DMS79 treated with DMSO at 0.1 percent for 48 hours (cell line): Measurements from ENCODE around the gene FAAP24.
"Not testable (repeated sequence)": the region's sequence is repeated elsewhere in the genome, so short reads cannot be mapped to it uniquely, and the experiment has no call there.

Experiments used
- DNase-seq: peaks from one replicate; lab custom pipeline; 2025; lab: John Stamatoyannopoulos, UW

Gene FAAP24, protein sequence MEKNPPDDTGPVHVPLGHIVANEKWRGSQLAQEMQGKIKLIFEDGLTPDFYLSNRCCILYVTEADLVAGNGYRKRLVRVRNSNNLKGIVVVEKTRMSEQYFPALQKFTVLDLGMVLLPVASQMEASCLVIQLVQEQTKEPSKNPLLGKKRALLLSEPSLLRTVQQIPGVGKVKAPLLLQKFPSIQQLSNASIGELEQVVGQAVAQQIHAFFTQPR

DNA sequence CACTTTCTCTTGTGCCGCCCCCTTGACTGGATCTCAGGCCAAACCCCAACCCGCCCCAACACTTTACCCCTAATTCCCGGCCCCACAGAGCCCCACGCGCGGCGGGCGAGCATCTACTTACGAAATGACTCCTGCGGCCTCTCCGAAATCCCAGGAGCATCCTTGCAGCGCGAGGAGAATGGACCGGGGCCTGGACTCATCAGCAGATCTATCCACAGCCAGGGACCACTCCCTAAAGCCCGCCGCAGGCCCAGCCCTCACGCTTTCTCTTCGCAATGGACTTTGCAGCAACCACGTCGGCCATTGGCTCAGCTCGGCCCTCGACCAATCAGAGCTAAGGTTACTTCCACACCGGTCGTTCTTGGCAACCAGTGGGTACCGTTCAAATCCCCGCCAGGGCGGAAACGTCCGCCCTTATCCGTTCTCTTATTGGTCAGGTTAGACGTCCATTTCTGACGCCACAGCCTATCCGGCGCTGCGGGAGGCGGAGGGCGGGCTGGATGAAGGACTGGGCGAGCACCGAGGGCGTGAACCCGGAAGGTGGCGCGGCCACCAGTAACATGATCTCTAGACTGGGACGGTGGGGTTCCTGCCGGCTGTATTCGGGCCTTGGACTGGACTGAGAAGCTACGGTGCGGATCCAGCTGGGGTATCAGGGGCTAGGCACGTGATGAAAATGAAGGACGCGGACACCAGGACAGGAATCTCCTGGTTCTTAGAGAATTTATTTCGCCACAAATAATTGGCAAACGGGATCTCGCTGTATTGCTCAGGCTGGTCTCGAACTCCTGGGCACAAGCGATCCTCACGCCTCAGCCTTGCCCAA, at the start of gene FAAP24, which contains the start of gene CEP89:
Gene FAAP24 (plus strand): TSS at position 528 of the 826 bp plus-strand sequence. CDS start 955 bp downstream, outside the sequence.
Gene CEP89 (minus strand): TSS at position 244 of the 826 bp plus-strand sequence. CDS start 84 bp downstream, at position 160.
- DNase-seq = peak; percentile 97

DNA sequence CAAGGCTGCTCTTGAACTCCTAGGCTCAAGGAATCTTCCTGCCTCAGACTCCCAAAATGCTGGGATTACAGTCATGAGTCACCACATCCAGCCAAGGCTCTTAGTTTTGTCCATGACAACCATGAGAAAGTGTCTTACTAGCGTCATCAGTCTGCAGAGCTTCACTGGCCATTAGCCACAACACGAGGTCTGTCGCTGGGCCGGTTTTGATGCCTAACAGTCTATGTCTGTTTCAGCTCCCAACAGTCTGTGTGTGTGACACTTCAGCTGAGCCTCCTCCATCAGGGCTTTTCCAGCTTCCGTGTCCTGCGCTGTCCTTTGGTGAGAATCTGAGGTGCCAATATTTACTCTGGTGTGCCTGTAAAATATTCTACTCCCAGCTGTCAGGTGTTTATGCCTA, 47.8 kb upstream of the FAAP24 start:
- DNase-seq = no peak

DNA sequence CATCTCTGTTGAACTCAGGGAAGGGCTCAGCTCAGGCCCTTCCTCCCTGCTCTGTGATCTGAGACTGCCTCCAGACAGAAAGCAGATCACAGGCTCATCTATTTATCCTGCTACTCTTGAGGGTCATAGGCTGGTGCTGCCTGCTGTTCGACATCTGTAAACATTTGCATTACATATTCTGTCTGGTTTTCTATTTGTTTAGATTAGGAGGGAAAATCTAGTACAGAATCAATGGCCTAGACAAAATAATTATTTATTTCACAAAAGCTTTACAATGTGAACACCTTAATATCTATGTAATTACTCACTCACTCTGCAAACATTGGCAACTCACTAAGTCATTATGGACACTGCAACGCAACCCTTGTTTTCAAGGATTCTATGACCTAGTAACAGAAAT, 43.2 kb upstream of the FAAP24 start:
- no peak for DNase-seq

DNA sequence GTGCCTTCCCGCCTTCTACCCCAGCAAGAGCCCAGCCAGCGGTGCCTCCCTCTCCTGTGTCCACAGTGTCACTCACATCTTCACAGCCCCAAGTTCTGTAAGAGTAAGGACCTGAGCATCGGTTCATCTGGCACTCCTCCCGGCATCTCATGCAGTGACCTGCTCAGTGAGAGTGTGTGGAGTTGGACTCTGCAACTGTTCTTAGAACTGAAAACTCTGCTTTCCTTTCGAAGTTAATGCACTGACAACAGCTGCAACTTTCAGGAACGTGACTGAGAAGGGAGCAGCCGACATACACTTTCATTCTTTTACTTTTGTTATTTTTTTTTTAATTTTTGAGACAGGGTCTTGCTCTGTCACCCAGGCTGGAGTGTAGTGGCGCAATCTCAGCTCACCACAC, 41.5 kb upstream of the FAAP24 start:
- no peak for DNase-seq

DNA sequence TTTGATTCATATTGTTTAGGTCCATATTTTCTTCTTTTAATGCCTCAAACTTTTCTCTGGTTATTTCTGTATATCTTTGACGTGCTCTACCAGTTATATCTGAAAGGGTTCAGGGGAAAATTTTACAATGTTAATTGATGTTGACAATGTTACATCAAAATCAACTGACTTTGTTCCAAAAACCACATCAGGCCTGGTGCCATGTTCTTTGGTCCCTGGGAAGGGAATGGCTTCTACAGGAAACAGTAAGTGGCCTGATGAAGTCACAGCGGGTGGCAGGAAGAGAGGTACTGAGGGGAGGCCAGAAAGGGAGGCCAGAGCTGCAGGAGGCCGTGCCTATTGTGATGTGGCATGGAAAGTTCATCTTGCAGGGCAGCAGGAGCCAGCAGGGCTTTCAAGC, 38.5 kb upstream of the FAAP24 start:
- no peak for DNase-seq

DNA sequence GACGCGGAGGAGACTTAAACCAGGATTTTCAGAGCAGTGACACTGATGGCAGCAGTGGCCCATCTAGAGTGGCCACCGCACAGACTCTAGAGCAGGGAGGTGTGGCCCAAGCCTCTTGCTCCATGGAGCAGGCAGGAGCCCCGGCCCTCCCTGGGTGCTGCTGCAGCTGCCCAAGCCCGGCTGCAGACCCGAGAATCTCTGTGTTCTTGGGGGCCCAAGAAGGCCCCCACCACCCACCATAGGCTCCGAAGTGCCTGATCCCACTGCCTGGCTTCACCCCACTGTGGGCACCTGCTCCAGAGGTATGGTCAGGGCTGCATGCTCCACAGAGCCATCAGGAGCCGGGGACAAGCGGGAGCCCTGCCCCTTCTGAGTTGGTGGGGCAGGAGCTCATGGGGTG, 36.4 kb upstream of the FAAP24 start:
- DNase-seq = no peak

DNA sequence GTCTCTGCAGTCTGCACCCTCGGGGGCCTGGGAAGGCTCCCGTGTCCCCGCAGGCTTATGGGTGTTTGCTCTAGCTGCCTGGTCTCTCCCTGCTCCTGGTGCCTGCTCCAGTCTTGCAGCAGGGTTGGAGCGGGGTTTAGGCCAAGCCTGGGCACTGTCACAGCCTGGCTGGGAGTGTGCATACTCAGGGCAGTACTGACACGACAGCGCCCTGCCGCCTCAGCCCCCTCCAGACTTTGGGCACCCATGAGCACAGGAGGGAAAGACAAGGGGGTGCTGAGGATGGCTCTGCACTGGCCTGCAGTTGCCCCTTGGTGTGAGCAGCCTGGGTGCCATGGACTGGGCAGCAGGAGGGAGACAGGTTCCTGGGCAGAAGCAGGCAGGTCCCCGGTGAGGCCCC, 36.0 kb upstream of the FAAP24 start:
- no peak for DNase-seq

DNA sequence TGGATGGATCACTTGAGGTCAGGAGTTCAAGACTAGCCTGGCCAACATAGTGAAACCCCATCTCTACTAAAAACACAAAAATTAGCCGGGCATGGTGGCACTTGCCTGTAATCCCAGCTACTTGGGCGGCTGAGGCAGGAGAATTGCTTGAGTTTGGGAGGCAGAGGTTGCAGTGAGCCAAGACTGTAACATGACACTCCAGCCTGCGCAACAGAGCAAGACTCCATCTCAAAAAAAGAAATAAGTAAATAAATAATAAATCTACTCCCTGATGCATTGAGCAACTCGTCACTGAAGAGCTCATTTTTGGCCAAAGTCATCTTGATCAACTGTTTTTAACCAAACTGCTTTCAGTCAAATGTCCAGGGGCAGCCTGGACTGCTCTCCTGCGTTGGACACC, 30.8 kb upstream of the FAAP24 start:
- peak; percentile 8 for DNase-seq

DNA sequence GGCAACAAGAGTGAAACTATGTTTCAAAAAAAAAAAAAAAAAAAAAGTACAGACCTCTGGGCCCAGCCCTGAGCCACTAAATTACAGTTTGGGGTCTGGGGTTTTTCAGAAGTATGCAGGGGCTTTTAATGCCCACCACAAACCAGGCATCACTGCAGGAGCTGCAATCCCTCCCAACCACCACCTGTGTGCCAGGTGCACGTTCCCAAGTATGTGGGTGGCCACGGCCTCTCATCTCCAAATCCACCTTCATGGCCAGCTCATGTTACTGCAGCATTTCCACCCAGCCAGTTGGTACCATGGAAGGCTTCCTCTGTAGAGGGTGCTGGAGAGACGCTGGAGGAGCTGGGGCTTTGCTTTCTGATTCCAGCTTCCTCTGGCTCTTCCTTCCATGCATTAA, 26.8 kb upstream of the FAAP24 start:
- no peak for DNase-seq

DNA sequence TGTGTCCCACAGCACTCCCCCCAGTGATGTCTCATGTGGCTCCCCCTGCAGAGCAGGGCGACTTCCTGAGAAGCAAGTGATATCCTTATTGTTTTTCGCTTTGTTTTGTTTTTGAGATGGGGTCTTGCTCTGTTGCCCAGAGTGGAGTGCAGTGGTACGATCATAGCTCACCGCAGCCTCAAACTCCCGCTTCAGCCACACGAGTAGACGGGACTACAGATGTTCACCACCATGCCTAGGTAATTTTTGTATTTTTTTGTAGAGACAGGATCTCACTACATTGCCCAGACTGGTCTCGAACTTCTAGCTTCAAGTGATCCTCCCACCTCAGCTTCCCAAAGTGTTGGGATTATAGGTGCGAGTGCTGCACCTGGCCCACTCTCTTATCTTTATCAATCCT, 5.3 kb upstream of the FAAP24 start:
- no peak for DNase-seq

DNA sequence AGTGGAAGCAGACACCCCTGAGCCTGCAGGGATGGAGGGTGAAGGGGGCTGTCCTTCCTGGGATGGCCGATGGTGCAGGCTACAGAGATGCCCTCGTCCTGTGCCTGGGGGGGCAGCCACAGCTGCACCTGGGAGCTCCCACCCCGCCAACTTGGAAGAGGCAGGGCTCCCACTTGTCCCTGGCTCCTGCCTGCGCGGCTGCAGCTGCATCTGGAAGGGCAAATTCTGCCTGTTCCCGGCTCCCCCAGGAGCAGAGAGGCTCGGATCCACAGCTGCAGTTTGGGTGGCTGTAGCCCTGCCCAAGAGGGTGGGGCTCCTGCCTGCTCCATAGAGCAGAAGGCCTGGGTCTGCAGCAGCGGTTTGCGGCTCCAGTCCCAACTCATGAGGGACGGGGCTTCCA, 2.5 kb upstream of the FAAP24 start:
- no peak for DNase-seq

DNA sequence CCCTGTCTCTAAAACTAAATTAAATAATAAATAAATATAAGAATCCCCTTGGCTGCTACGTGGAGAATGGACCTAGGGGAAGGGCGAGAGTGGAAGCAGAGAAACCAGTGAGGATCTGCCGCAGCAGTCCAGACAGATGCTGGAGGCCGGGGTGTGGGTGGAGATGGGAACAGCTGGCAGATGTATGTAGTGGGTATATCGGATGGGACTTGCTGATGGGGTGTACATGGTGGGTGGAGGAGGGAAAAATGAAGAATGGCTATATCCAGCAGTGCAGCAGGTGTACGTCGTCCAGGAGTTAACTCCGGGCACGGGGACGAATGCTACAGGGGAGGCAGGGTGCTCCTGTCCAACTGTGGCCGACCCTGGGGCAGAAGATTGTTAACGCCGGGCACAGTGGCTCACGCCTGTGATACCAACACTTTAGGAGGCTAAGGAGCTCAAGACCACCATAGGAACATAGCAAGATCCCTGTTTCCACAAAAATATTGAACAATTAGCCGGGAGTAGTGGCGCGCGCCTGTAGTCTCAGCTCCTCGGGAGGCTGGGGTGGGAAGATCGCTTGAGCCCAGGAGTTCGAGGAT, 938 bp upstream of the FAAP24 start:
- DNase-seq = no peak

DNA sequence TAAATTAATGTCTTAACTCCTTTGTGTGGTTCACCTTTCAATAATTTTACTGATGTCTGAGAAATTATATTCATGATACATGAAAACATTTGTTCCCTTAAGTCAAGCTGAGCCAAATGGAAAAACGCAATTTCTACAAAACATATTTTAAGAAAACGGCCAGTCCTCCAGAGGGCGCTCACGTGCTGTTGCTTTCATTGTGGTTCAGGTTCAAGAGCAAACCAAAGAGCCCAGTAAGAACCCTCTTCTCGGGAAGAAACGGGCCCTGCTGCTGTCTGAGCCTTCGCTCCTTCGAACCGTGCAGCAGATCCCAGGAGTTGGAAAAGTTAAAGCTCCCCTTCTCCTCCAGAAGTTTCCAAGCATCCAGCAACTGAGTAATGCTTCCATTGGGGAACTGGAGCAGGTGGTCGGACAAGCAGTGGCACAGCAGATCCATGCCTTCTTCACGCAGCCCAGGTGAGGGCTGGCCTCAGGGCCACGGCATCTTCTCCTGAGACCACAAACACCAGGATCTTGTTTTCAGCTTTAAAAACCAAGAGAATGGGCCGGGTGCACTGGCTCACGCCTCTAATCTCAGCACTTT, 4.3 kb downstream of the FAAP24 start:
- peak; percentile 75 for DNase-seq

DNA sequence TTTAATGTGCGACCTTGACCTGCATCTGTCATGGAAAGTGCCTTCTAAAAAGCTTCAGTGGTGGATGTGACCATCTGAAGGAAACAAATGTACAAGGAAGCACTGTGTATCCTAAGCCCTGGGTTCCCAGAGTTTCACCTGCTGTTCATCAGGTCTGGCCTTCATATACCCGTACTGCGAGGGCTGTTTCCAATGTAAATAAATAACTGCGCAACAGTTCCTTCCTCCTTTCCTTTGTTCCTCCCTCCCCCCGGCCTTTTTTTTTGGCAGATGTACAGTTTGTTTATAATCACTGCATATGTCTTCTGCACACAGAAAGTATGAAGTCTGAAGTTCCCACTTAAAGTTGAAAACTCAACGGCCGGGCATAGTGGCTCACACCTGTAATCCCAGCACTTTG, 5.2 kb downstream of the FAAP24 start:
- no peak for DNase-seq

DNA sequence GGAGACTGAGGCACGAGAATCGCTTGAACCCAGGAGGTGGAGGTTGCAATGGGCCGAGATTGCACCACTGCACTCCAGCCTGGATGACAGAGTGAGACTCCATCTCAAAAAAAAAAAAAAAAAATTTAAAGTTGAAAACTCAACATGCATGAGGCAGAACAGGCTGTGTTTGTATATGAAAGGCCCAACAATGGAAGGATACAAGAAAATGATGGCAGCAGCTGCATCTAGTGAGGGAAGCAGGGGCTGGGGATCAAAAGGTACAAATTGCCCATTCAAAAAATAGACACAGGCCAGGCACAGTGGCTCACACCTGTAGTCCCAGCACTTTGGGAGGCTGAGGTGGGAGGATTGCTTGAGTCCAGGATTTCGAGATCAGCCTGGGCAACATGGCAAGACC, 5.8 kb downstream of the FAAP24 start:
- not testable (repeated sequence) for DNase-seq

DNA sequence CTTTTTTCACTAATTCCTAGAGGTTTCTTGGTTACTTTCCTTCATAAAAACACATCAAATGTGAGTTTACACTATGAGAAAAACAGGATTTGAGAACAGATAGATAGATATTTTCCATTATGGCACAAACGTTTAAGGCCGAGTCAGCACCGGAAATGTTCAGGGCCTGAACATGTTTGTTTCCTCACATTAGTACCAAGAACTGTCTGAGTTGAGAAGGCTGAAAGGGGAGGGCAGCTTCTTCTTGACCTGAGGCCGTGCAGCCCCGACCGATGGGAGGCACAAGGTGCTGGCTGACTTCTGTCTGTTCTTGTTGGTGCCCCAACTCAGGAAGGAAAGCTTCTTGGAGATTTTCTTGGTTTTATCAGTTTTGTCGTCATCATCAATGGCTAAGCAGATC, 7.8 kb downstream of the FAAP24 start:
- not testable (repeated sequence) for DNase-seq

DNA sequence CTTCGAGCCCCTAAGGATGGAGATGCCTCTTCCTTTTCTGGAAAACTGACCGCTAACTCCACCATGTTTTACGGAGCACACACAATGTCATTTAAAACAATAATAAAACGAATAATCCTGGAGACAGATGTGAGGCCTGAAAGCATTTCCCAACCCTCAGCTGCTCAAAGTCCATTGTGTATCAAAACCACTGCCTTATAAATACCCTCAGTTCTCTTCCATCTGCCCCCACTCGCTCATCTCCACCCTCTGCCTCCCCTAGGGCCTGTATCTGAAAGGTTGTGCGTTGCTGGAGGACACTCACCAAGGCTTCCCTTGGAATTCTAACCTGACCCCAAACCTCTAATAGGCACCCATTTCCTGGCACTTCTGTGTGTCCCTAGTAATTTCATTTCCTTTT, 10.4 kb downstream of the FAAP24 start:
- DNase-seq = not testable (repeated sequence)

DNA sequence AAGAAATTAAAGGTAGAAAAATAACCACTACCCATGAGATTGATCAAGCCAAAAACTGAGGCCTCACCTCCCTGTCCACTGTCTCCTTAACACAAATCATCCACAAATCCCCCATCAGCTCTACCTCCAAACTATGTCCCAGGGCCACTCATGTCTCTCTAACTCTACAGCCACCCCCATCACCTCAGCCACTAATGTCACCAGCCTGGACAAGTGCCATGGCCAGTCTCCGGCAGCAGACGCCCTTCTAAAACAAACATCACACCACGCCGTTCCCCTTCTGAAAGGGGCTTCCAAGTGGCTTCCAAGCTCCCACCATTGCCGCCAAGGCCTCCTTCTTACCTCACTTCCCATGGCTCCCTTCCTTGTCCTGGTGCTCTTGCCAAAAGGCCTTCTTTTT, 16.2 kb downstream of the FAAP24 start:
- DNase-seq = not testable (repeated sequence)

DNA sequence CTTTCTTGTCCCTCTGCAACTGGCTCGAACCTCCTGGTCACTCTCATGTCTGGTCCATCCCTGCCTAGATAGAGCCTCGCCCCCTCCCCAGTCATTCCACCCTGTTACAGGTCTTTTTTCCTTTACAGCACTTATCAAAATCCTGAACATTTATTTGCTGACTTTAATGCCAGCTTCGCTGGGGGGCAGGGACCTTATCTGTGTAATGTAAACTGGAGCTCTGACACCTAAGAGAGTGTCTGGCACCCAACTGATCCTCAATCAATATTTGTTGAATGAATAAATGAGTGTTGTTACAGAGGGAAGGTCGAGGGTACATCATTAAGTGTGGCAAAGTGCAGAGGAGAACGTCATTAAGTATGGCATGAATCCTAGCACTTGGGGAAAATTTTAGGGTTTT, 16.7 kb downstream of the FAAP24 start:
- DNase-seq = no peak

DNA sequence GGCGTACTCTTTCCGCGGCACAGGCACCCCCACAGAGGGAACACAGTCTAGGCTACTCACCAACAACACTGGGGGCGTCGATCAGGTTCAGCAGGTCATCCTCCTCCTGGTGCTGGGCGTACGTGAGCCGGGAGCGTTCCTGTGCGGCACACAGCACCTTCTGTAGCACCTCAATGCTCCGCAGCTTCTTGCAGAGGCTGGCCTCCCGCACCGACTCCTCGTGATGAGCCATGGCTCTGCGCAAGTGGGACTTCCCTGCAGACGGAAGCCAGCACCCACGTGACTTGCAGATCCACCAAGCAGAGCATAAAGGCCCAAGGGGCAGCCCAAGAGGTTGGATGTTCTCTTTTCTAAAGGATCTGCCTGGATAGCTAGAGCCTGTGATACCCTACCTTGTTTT, 23.9 kb downstream of the FAAP24 start:
- not testable (repeated sequence) for DNase-seq

DNA sequence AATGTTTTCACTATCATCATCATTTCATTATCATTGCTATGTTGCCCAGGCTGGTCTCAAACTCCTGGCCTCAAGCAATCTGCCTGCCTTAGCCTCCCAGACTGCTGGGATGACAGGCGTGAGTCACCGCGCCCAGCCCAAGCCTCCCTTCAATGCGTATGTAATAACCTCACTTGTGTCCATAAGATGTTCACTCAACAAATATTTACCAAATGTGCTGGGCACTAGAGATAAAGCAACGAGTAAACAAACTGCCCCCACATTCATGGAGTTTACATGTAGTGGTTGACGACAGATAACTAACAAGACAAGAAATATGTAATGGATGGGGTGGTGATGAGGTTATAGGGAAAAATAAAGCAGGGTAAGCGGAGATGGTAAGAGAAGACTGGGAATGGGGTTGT, 25.0 kb downstream of the FAAP24 start:
- not testable (repeated sequence) for DNase-seq

DNA sequence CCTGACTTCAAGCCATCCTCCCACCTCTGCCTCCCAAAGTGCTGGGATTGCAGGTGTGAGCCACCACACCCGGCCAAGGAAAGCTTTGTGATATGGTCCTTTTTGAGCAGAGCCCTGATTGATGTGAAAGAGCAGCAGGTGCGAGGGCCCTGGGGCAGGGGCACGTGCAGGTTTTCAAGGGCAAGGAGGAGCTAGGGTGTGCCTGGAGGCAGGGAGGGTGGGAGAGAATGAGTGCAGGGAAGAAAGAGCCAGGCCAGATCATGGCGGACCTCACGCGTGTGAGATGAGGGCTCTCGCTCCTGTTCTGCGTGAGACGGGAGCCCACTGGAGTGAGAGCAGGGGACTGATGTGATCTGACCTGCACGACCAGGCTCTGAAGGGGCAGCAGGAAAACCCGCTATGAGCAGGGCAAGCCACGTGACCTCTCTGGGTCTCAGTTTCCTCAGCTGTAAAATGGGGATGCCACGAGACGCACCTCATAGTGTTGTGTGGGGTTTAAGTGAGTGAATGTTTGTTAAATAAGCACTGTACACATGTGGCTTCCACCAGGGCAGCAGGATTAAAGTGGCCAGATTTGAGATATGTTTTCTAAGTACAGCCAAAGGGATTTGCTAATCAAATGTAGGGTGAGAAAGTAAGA, 25.8 kb downstream of the FAAP24 start:
- DNase-seq = no peak
